WTC11 (cell line): ENCODE results near the gene CALM3.

Source experiments
- ATF3 ChIP-seq: sonication (generic); formaldehyde crosslinking; conservative IDR thresholded peaks from 2 replicates; pipeline ENCODE4 v1.8.1; 2022; ENCODE audit warnings: mild to moderate bottlenecking, missing genetic modification reagents
- CTCF ChIP-seq: fragments of 200-600 bp; IDR thresholded peaks from 2 replicates; pipeline ENCODE4 v1.8.0; 2022; ENCODE audit warnings: antibody characterized with exemption
- HMGXB4 ChIP-seq: sonication (generic); formaldehyde crosslinking; IDR thresholded peaks from 2 replicates; pipeline ENCODE4 v1.8.1; 2023; ENCODE audit warnings: mild to moderate bottlenecking, moderate library complexity, missing genetic modification reagents
- IRF2 ChIP-seq: sonication (generic); formaldehyde crosslinking; IDR thresholded peaks from 2 replicates; pipeline ENCODE4 v1.8.0; 2022; ENCODE audit warnings: low read depth, missing genetic modification reagents, borderline replicate concordance
- MYBL2 ChIP-seq: sonication (generic); formaldehyde crosslinking; IDR thresholded peaks from 2 replicates; pipeline ENCODE4 v1.8.1; 2023; ENCODE audit warnings: mild to moderate bottlenecking, moderate library complexity, missing genetic modification reagents
- PRRX2 ChIP-seq: fragments of 250-450 bp; sonication (Bioruptor Pico); IDR thresholded peaks from 2 replicates; pipeline ENCODE4 v1.8.0; 2021; ENCODE audit warnings: mild to moderate bottlenecking
- ZNF232 ChIP-seq: sonication (generic); formaldehyde crosslinking; IDR thresholded peaks from 2 replicates; pipeline ENCODE4 v1.8.0; 2022; ENCODE audit warnings: mild to moderate bottlenecking, missing genetic modification reagents

GRCh38 chr19:46630586-46631205 lies 29.6 kb downstream of the CALM3 start:
- TF ChIP-seq ATF3 (CRISPR knock-in tag): no peak
- no peak for TF ChIP-seq PRRX2
- TF ChIP-seq IRF2 (CRISPR knock-in tag): no peak
- TF ChIP-seq MYBL2: no peak
- no peak for TF ChIP-seq CTCF
- TF ChIP-seq ZNF232 (CRISPR knock-in tag): no peak
- no peak for TF ChIP-seq HMGXB4 (CRISPR knock-in tag)
